Upper lobe of left lung (tissue), 4 donors: ENCODE results near the gene TTC7B.

Experiments used
- CTCF ChIP-seq, 6 experiments: fragments of 450-650 bp in 4 of 6; fragments of 200-600 bp in 2 of 6; sonication (generic) in 2 of 6; IDR thresholded peaks; one replicate each; pipeline ENCODE4 v1.5.1; 2016 to 2019; ENCODE audit warnings: antibody characterized with exemption in 6 of 6
- EP300 ChIP-seq, 4 donors: sonication (generic); formaldehyde crosslinking; IDR thresholded peaks; one replicate each; pipeline ENCODE4 v1.5.1; 2017; ENCODE audit warnings: antibody characterized with exemption in 4 of 4, control low read depth in 2 of 4
- POLR2A ChIP-seq, 4 donors: fragments of 450-650 bp; IDR thresholded peaks; one replicate each; pipeline ENCODE4 v1.5.1; 2016 to 2017; ENCODE audit warnings: antibody characterized with exemption in 4 of 4, mild to moderate bottlenecking in 2 of 4

GRCh38 chr14:90559811-90560492 is 256.3 kb downstream of the TTC7B start:
- TF ChIP-seq CTCF (IDR thresholded peaks at IDR 0.05) (no peak), POLR2A (IDR thresholded peaks at IDR 0.05) (no peak), EP300 (IDR thresholded peaks at IDR 0.05) (no peak)
